T-helper 9 cell (primary cell): ENCODE data around the gene TAS2R39.

Experiments used
- DNase-seq: peaks from one replicate; pipeline ENCODE4 v3.0.0-alpha.2; 2020

The TAS2R39 gene

GRCh38 chr7:143216686-143217085 is 33.5 kb downstream of the TAS2R39 start:
- DNase-seq: no peak

GRCh38 chr7:143217806-143218205 is 34.6 kb downstream of the TAS2R39 start:
- DNase-seq: no peak

- no peak for DNase-seq
These were observed 38.1 kb downstream of the TAS2R39 start for GRCh38 chr7:143221286-143221685.

GRCh38 chr7:143221737-143222136 is 38.5 kb downstream of the TAS2R39 start, which contains the start of gene TAS2R40:
Gene TAS2R40, plus strand, starts transcription at chr7:143222037. Its CDS starts 42 bp downstream, at chr7:143222079.
- no peak for DNase-seq

GRCh38 chr7:143222782-143223181 is 39.6 kb downstream of the TAS2R39 start:
- DNase-seq: no peak

GRCh38 chr7:143223784-143224183 is 40.6 kb downstream of the TAS2R39 start:
- no peak for DNase-seq

- no peak for DNase-seq
These were observed 41.8 kb downstream of the TAS2R39 start for GRCh38 chr7:143225047-143225446.

GRCh38 chr7:143227806-143228205 is 44.6 kb downstream of the TAS2R39 start:
- no peak for DNase-seq

- no peak for DNase-seq
These were observed 46.0 kb downstream of the TAS2R39 start for GRCh38 chr7:143229054-143229790.

- DNase-seq: no peak
These were observed 47.6 kb downstream of the TAS2R39 start for GRCh38 chr7:143230602-143231457.
